ENCODE data around the gene C11orf65.
"Not testable (repeated sequence)": the region's sequence is repeated elsewhere in the genome, so short reads cannot be mapped to it uniquely, and the experiment has no call there.

Gene C11orf65

DNA sequence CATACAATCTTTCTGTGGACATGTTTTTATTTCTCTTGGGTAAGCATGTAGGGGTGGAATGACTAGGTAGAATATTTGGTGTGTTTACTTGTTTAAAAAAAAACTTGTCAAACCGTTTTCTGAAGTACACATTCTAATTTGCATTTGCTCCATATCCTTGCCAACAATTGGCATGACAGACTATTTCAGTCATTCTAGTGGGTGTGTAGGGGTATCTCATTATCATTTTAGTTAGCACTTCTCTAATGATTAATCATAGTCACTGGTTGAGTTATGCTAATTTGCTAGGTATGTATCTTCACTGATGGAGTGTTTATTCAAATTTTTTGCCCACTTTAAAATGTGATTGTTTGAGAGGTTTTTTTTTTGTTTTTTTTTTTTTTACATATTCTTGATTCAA is 64.3 kb downstream of the C11orf65 start:
- H3K36me3 ChIP-seq (ENCODE audit: low read depth), result no peaks in the 10 kb centered on the region
- H3K4me3 ChIP-seq (ENCODE audit: severe bottlenecking), result no peak overlapping the region
- no peak overlapping the region for H3K27ac ChIP-seq (ENCODE audit: poor library complexity, severe bottlenecking)
- no peaks in the 10 kb centered on the region for H3K4me1 ChIP-seq (ENCODE audit: insufficient read depth, poor library complexity, severe bottlenecking)
- H3K9me3 ChIP-seq (ENCODE audit: severe bottlenecking), result no peaks in the 10 kb centered on the region
- ATAC-seq (ENCODE audit: low read depth) (no peak), DNase-seq (ENCODE audit: low spot score) (no peak)
- H3K27me3 ChIP-seq (ENCODE audit: insufficient read depth, poor library complexity, severe bottlenecking), result no peaks in the 10 kb centered on the region
- TF ChIP-seq, protein P1, sequence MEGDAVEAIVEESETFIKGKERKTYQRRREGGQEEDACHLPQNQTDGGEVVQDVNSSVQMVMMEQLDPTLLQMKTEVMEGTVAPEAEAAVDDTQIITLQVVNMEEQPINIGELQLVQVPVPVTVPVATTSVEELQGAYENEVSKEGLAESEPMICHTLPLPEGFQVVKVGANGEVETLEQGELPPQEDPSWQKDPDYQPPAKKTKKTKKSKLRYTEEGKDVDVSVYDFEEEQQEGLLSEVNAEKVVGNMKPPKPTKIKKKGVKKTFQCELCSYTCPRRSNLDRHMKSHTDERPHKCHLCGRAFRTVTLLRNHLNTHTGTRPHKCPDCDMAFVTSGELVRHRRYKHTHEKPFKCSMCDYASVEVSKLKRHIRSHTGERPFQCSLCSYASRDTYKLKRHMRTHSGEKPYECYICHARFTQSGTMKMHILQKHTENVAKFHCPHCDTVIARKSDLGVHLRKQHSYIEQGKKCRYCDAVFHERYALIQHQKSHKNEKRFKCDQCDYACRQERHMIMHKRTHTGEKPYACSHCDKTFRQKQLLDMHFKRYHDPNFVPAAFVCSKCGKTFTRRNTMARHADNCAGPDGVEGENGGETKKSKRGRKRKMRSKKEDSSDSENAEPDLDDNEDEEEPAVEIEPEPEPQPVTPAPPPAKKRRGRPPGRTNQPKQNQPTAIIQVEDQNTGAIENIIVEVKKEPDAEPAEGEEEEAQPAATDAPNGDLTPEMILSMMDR (IDR thresholded peaks at IDR 0.05; ENCODE audit: poor library complexity, severe bottlenecking), result no peak

DNA sequence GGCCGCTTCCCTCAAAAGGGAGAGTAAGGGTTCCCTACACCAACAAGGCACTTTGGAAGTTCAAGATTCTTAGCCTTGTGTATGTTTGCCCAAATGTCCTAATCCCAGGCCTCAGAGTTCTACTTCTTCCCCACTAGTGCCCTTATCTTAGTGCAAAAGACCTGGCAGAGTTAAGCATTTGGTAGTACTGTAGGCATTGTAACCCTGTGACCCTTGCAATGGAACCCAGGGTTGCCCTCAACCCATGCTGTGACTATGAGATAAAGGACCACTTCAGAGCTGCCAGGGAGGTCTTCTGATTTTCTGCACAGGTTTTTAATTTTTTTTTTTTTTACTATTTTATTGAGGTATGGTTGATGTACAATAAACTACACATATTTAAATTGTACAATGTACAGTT is 65.1 kb downstream of the C11orf65 start:
- Histone ChIP-seq H3K36me3 (ENCODE audit: low read depth) (no peaks in the 10 kb centered on the region), H3K27ac (ENCODE audit: poor library complexity, severe bottlenecking) (no peak overlapping the region), H3K4me3 (ENCODE audit: severe bottlenecking) (no peak overlapping the region), H3K4me1 (ENCODE audit: insufficient read depth, poor library complexity, severe bottlenecking) (no peaks in the 10 kb centered on the region), H3K27me3 (ENCODE audit: insufficient read depth, poor library complexity, severe bottlenecking) (no peaks in the 10 kb centered on the region), H3K9me3 (ENCODE audit: severe bottlenecking) (no peaks in the 10 kb centered on the region)
- DNase-seq (ENCODE audit: low spot score) (no peak), ATAC-seq (ENCODE audit: low read depth) (no peak)
- TF ChIP-seq, protein P1 (IDR thresholded peaks at IDR 0.05; ENCODE audit: poor library complexity, severe bottlenecking), result no peak

DNA sequence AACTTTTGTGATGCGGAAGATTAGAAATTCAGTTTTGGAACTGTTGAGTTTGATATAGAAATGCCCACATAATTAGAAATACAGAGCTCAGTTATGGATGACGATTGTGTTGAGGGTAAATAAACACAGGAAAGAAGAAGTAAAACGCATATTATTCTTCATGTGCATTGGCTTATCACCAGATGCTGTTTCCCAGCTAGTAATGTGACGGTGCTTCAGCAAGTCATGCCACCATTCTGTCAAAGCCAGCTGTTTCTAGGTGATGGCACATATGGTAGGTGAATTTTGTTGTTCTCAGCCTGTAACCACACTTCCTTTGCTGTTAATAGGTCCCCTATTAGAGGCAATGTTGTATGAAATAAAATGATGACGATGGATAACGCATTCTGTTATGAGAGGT is 68.9 kb downstream of the C11orf65 start:
- ATAC-seq (ENCODE audit: low read depth) (no peak), DNase-seq (ENCODE audit: low spot score) (no peak)
- Histone ChIP-seq H3K27ac (ENCODE audit: poor library complexity, severe bottlenecking) (no peak overlapping the region), H3K36me3 (ENCODE audit: low read depth) (no peaks in the 10 kb centered on the region), H3K4me1 (ENCODE audit: insufficient read depth, poor library complexity, severe bottlenecking) (no peaks in the 10 kb centered on the region), H3K9me3 (ENCODE audit: severe bottlenecking) (no peaks in the 10 kb centered on the region), H3K27me3 (ENCODE audit: insufficient read depth, poor library complexity, severe bottlenecking) (no peaks in the 10 kb centered on the region), H3K4me3 (ENCODE audit: severe bottlenecking) (no peak overlapping the region)
- TF ChIP-seq, protein P1 (IDR thresholded peaks at IDR 0.05; ENCODE audit: poor library complexity, severe bottlenecking), result no peak

DNA sequence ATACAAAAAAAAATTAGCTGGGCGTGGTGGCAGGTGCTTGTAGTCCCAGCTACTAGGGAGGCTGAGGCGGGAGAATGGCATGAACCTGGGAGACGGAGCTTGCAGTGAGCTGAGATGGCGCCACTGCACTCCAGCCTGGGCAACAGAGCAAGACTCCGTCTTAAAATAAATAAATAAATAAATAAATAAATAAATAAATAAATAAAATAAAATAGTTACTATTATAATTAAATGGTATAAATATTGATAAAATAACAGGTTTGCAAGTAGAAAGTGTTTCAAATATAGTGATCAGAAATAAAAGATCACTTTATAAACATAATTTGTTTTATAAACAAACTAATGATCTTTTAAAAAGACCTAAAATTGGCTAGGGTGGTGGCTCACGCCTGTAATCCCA is 70.7 kb downstream of the C11orf65 start:
- H3K9me3 ChIP-seq (ENCODE audit: severe bottlenecking); DNase-seq (ENCODE audit: low spot score); H3K4me1 ChIP-seq (ENCODE audit: insufficient read depth, poor library complexity, severe bottlenecking); H3K36me3 ChIP-seq (ENCODE audit: low read depth); H3K4me3 ChIP-seq (ENCODE audit: severe bottlenecking); ATAC-seq (ENCODE audit: low read depth); H3K27me3 ChIP-seq (ENCODE audit: insufficient read depth, poor library complexity, severe bottlenecking); H3K27ac ChIP-seq (ENCODE audit: poor library complexity, severe bottlenecking): not testable (repeated sequence)

DNA sequence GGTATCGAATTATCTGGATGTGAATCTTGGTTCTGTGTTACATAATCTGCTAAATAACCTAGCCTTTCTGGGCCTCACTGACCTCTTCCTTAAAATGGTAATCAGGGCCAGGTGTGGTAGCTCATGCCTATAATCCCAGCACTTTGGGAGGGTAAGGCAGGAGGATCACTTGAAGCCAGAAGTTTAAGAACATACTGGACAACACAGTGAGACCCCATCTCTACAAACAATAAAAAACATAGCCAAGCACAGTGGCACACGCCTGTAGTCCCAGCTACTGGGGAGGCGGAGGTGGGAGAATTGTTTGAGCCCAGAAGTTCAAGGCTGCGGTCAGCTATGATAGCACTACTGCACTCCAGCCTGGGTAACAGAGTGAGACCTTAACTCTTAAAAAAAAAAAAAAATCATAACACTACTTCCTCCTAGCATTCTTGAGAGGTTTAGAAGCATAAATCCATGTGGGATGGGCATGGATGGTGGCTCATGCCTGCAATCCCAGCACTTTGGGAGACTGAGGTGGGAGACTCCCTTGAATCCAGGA is 72.5 kb downstream of the C11orf65 start:
- ATAC-seq (ENCODE audit: low read depth) (no peak), DNase-seq (ENCODE audit: low spot score) (no peak)
- Histone ChIP-seq H3K4me1 (ENCODE audit: insufficient read depth, poor library complexity, severe bottlenecking) (no peaks in the 10 kb centered on the region), H3K9me3 (ENCODE audit: severe bottlenecking) (no peaks in the 10 kb centered on the region), H3K4me3 (ENCODE audit: severe bottlenecking) (no peak overlapping the region), H3K36me3 (ENCODE audit: low read depth) (no peaks in the 10 kb centered on the region), H3K27ac (ENCODE audit: poor library complexity, severe bottlenecking) (no peak overlapping the region), H3K27me3 (ENCODE audit: insufficient read depth, poor library complexity, severe bottlenecking) (no peaks in the 10 kb centered on the region)
- TF ChIP-seq, protein P1 (IDR thresholded peaks at IDR 0.05; ENCODE audit: poor library complexity, severe bottlenecking), result no peak

Data from RWPE2 (cell line).